ENCODE data around the gene ARMC7.

ARMC7 gene

GRCh38 chr17:75078284-75079022 lies 31.3 kb upstream of the ARMC7 start:
- DNase-seq: no peak

GRCh38 chr17:75079023-75079373 lies 30.8 kb upstream of the ARMC7 start:
- no peak for DNase-seq

- DNase-seq: no peak
Measured at GRCh38 chr17:75081611-75082540, 27.9 kb upstream of the ARMC7 start.

- DNase-seq: no peak
Measured at GRCh38 chr17:75082683-75083082, 27.1 kb upstream of the ARMC7 start.

GRCh38 chr17:75084039-75084660 lies 25.6 kb upstream of the ARMC7 start:
- DNase-seq: no peak

- DNase-seq: no peak
Measured at GRCh38 chr17:75086496-75087181, 23.1 kb upstream of the ARMC7 start.

- no peak for DNase-seq
Measured at GRCh38 chr17:75087182-75087557, 22.6 kb upstream of the ARMC7 start.

GRCh38 chr17:75087558-75088453 lies 22.0 kb upstream of the ARMC7 start, which contains the start of gene SLC16A5:
TSS of gene SLC16A5 (plus strand) at chr17:75087954. CDS start at chr17:75093637, 5,683 bp downstream.
- peak; percentile 82 for DNase-seq

GRCh38 chr17:75088465-75089417 lies 21.0 kb upstream of the ARMC7 start:
- no peak for DNase-seq

- DNase-seq: no peak
Measured at GRCh38 chr17:75090871-75091854, 18.6 kb upstream of the ARMC7 start.

GRCh38 chr17:75091855-75092327 lies 17.9 kb upstream of the ARMC7 start:
- no peak for DNase-seq

GRCh38 chr17:75093548-75094158 lies 16.1 kb upstream of the ARMC7 start:
- no peak for DNase-seq

- no peak for DNase-seq
Measured at GRCh38 chr17:75094871-75095399, 14.8 kb upstream of the ARMC7 start.

GRCh38 chr17:75096082-75096625 lies 13.6 kb upstream of the ARMC7 start:
- DNase-seq: no peak

GRCh38 chr17:75097865-75098264 lies 11.9 kb upstream of the ARMC7 start:
- no peak for DNase-seq

GRCh38 chr17:75098861-75099260 lies 10.9 kb upstream of the ARMC7 start:
- DNase-seq: no peak

- DNase-seq: no peak
Measured at GRCh38 chr17:75099881-75100595, 9.7 kb upstream of the ARMC7 start.

All from activated CD8-positive, alpha-beta memory T cell treated with anti-CD3 and anti-CD28 coated beads for 24 hours (primary cell).